Measurements from ENCODE around the gene TFDP2. TPM values are rescaled to one million over a fixed set of nuclear protein-coding genes. Genes with fewer than 3 reads are reported as not detected.
"Not testable (repeated sequence)": the region's sequence is repeated elsewhere in the genome, so short reads cannot be mapped to it uniquely, and the experiment has no call there.

TFDP2 gene
- polyA plus RNA-seq, 3 donors, result 83.5 to 105 (median 92.4) TPM

DNA sequence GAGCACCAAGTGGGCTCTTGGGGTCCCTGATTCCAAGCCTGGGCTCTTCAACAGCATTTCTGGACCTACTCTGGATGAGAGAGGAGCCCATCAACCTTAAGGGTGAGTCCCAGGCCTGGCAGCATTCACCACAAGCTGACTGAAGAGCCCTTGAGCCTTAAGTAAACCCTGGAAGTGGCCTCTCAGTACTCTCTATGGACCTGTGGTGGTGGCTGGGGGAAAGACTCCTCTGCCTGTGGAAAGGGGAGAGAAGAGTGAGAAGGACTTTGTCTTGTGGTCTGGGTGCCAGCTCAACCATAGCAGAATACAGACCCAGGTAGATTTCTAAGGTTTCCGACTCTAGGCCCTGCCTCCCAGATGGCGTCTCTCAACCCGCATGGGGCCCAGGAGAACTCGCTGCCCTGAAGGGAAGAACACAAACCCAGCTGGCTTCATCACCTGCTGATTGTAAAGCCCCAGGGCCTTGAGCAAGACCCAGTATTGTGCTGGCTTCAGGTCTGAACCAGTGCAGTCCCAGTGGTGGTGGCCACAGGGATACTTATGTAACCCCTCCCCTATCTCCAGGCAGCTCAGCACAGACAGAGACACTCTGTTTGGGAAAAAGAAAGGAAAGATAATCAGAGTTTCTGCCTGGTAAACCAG, 71.4 kb downstream of the TFDP2 start:
- DNase-seq, result no peak

- no peak for DNase-seq
Measured at GRCh38 chr3:142077155-142077858, 72.0 kb downstream of the TFDP2 start.

DNA sequence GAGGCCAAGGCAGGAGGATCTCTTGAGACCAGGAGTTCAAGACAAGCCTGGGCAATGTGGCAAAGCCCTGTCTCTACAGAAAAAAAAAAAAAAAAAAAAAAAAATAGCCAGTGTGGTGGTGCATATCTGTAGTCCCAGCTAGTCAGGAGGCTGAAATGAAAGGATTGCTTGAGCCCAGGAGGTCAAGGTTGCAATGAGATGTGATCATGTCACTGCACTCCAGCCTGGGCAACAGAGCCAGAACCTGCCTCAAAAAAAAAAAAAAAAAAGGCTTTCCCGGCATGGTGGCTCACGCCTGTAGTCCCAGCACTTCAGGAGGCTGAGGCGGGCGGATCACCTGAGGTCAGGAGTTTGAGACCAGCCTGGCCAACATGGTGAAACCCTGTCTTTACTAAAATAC, 73.7 kb downstream of the TFDP2 start:
- not testable (repeated sequence) for DNase-seq

DNA sequence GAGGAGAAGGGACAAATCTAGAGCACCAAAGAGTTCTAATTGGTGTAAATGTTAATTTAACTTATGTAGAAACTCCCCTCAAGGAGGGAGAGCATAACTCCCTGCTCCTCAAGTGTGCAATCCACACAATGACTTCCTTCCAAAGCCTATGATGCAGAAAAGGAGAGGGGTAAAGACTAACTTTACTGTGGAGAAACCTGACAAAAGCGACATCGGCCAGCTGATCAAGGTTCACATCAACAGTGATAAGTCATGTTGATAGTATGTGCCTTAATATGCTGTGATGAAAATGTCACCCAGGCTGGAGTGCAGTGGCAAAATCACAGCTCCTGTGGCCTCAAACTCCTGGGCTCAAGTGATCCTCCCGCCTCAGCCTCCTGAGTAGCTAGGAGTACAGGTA, 76.5 kb downstream of the TFDP2 start:
- DNase-seq, result no peak

- DNase-seq, result no peak
Measured at GRCh38 chr3:142065932-142066331, 83.4 kb downstream of the TFDP2 start.

DNA sequence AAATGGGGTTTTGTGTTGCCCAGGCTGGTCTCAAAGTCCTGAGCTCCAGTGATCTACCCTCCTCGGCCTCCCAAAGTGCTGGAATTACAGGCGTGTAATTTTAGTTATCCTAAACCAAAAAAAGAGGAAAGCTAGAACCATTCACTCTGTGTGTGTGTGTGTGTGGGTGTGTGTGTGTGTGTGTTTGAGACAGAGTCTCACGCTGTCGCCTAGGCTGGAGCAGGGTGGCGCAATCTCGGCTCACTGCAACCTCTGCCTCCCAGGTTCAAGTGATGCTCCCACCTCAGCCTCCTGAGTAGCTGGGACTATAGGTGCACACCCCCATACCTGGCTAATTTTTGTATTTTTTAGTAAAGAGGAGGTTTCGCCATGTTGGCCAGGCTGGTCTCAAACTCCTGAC, 84.0 kb downstream of the TFDP2 start:
- no peak for DNase-seq

DNA sequence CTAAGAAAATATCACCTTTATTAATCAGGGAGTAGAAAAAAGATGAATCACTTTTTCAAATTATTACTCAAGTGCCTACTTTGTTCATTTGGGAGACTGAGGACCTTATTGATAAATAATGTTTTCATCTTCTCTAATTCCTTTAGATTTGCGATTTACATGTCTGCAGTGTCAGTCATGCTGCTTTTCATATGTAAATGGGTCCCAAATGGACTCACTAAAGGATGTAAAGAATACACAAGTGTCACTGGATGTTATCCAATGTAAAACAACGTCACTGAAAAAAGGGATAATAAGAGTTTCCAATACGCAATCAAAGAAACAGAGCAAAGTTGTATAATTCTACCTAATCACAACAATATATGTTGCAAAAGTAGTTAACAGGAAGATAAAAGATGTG, 84.9 kb downstream of the TFDP2 start:
- DNase-seq, result no peak

- no peak for DNase-seq
Measured at GRCh38 chr3:142057331-142057725, 92.0 kb downstream of the TFDP2 start.

- no peak for DNase-seq
Measured at GRCh38 chr3:142056656-142057330, 92.6 kb downstream of the TFDP2 start.

GRCh38 chr3:142053835-142054234, 95.5 kb downstream of the TFDP2 start:
- DNase-seq, result no peak

GRCh38 chr3:142053244-142053643, 96.1 kb downstream of the TFDP2 start:
- DNase-seq, result no peak

- DNase-seq, result no peak
Measured at GRCh38 chr3:142051351-142051750, 98.0 kb downstream of the TFDP2 start.

- DNase-seq, result no peak
Measured at GRCh38 chr3:142047021-142047369, 102.3 kb downstream of the TFDP2 start.

GRCh38 chr3:142046320-142047020, 102.9 kb downstream of the TFDP2 start:
- DNase-seq, result no peak

GRCh38 chr3:142040941-142041491, 108.3 kb downstream of the TFDP2 start:
- DNase-seq, result no peak

DNA sequence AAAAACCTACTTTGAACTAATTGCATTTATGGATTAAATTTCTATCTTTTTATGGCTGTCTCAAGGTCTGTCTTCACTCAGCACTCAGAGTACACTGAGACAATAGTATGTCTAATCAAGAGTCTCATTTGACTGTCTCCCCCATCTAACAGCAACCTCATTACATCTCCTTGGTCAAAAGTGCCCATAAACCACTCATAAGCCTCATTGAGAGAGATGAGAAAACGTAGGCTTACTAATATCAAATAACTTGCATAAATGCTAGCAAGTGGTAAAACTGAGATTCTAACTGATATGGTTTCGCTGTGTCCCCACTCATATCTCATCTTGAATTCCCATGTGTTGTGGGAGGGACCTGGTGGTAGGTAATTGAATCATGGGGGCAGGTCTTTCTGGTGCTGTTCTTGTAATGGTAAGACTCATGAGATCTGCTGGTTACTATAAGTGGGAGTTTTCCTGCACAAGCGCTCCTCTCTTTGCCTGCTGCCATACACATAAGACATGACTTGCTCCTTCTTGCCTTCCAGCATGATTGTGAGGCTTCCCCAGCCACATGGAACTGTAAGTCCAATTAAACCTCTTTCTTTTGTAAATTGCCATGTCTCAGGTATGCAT, 113.9 kb downstream of the TFDP2 start:
- no peak for DNase-seq

DNA sequence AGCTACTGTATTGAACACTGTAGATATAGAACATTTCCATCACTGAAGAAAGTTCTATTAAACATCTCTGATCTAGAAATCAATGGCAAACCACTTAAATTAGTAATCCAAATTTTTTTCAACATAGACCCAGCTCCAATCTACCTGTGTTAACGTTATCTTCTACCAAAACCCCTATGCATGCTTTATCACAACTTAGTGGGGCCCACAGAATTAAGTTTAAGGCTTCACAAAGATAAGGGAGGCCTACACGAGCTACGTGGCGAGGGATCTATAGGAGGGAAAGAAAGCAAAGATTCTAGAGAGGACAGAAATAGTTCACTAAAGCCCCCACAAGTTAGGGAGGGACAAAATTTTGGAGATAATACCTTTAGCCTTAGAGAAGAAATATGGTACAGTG, 116.1 kb downstream of the TFDP2 start:
- DNase-seq, result no peak

- no peak for DNase-seq
Measured at GRCh38 chr3:142031575-142031974, 117.8 kb downstream of the TFDP2 start.

- no peak for DNase-seq
Measured at GRCh38 chr3:142029791-142030190, 119.6 kb downstream of the TFDP2 start.

GRCh38 chr3:142029052-142029642, 120.2 kb downstream of the TFDP2 start:
- no peak for DNase-seq

- DNase-seq, result peak; percentile 90
Measured at GRCh38 chr3:142028243-142028777, 121.0 kb downstream of the TFDP2 start.
